Measurements from ENCODE around the gene FBXL16. TPM values are rescaled to one million over a fixed set of nuclear protein-coding genes. Genes with fewer than 3 reads are reported as not detected.

Gene FBXL16
- total RNA-seq, 1 donor = under 0.01 TPM

DNA sequence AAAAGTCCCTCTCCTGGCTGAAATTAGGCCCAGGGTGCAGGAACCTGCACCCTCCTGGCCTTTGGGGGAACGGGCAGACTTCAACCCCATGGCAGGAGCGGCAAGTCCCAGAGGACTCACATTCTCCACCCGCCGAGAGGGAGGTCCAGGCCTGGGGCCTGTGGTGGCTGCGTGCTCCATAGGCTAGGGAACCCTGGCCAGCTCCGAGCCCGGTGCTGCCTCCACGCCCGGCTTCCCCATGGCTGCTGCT lies 20.5 kb upstream of the FBXL16 start:
- TF ChIP-seq, protein P1, sequence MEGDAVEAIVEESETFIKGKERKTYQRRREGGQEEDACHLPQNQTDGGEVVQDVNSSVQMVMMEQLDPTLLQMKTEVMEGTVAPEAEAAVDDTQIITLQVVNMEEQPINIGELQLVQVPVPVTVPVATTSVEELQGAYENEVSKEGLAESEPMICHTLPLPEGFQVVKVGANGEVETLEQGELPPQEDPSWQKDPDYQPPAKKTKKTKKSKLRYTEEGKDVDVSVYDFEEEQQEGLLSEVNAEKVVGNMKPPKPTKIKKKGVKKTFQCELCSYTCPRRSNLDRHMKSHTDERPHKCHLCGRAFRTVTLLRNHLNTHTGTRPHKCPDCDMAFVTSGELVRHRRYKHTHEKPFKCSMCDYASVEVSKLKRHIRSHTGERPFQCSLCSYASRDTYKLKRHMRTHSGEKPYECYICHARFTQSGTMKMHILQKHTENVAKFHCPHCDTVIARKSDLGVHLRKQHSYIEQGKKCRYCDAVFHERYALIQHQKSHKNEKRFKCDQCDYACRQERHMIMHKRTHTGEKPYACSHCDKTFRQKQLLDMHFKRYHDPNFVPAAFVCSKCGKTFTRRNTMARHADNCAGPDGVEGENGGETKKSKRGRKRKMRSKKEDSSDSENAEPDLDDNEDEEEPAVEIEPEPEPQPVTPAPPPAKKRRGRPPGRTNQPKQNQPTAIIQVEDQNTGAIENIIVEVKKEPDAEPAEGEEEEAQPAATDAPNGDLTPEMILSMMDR (IDR thresholded peaks at IDR 0.05; ENCODE audit: insufficient read depth, low read length) = no peak
- no peak overlapping the region for H3K4me3 ChIP-seq (ENCODE audit: low read depth, low read length)
- no peak for DNase-seq (ENCODE audit: low read depth)

DNA sequence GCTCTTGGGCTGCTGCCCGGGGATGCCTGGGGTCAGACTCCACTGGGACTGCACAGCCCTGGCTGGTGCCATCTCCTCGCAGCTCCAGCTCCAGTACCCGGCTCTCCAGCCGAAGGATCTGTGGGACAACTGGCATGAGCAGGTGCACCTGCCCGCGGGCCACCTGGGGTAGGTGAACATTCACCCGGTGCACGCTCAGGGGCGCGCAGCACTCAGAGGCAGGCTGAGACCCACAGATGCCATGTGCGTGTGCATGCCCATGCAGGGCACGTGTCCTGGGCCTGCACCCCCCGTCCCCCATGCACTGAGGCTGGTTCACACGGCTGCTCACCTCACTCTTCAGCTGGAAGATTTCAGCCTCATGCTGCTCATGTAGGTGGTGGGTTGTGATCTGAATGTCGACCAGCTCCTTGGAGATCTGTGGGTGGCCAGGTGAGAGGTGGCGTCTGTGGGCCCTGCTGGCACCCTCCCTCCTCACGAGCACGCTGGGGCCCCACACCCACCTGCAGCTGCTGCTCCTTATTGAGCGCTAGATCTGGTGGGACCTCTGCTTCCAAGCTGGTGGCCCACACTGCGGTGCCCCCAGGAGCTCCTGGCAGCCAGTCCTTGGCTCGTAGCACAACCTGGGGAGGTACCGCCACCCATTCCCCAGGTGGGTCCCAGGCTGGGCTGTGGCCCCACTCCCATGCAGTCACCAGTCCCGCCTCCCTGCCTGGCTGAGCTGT lies 20.0 kb upstream of the FBXL16 start:
- no peak for DNase-seq (ENCODE audit: low read depth)
- no peak overlapping the region for H3K4me3 ChIP-seq (ENCODE audit: low read depth, low read length)
- TF ChIP-seq, protein P1 (IDR thresholded peaks at IDR 0.05; ENCODE audit: insufficient read depth, low read length) = no peak

DNA sequence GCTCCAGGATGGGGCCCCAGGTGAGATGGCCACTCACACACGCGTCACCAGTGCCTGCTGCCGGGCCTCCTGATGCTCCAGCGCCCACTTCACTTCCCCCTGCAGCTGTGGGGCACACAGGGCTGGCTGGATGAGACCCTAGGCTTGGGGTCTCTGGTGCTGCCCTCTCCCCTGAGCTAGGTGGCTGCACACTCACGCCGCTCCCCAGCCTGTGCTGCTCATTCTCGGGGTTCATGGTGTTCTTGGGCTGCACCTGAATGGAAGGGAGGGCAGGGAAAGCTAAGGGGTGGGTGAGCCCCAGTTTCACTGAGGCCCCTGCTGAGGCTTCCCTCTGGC lies 19.4 kb upstream of the FBXL16 start:
- no peak for DNase-seq (ENCODE audit: low read depth)
- TF ChIP-seq, protein P1 (IDR thresholded peaks at IDR 0.05; ENCODE audit: insufficient read depth, low read length) = no peak
- H3K4me3 ChIP-seq (ENCODE audit: low read depth, low read length) = no peak overlapping the region

DNA sequence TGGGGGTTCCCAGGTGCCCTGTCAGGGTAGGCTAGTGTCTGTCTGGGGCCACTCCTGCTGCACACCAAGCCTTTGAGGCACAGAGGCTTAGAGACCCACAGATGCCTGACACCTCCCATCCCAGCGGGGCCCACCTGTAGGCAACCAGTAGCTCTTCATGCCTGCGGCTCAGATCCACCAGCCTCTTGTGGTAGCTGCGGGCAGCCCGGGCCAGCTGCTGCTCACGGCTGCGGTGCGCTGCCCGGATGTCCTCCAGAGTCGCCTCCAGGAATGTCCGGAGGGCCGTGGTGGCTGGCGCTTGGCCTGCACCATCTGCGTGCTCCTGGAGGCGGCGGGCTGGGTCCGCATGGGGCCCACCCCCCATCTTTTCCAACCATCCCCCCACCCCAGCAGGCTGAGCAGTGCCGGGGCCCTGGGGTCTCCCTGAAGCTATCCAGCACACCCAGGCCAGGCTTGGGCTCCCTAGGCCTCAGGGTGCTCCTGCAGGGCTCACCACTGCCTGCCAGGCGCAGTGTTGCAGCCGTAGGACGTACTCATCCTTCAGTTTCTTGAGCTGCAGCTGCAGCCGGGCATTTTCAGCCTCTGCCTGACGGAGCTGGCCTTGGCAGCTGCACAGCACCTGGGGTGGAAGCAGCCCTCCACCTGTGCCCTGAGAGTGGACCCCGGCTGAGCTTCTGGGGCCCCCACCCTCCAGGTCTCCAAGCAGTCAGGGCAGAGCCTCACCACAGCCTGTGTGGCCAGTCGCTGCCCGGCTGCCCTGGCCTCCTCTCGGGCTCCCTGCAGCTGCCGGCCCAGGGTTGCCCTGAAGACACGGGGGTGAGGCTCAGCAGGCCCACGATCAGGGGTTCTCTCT lies 18.8 kb upstream of the FBXL16 start:
- TF ChIP-seq, protein P1 (IDR thresholded peaks at IDR 0.05; ENCODE audit: insufficient read depth, low read length) = no peak
- H3K4me3 ChIP-seq (ENCODE audit: low read depth, low read length) = no peak overlapping the region
- DNase-seq (ENCODE audit: low read depth) = no peak

DNA sequence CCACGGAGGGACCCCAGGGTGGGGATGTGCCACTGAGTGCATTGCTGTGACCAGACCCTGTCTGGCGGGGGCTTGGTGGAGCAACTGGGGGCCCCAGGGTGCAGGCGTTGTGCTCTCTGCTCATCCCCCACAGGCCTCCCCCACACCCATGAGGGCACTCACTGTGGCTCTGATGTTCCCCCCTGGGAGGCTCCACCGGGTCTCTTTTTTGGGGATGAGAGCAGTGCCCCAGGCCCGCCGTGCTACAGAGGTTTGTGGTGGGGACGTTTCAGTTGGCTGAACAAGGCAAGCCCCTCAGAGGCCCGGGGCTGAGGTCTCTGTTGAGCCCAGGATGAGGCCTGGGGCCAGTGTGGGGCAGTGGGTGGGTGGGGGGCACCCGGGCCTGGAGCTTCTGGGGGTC lies 18.1 kb upstream of the FBXL16 start:
- no peak for DNase-seq (ENCODE audit: low read depth)
- no peak overlapping the region for H3K4me3 ChIP-seq (ENCODE audit: low read depth, low read length)
- TF ChIP-seq, protein P1 (IDR thresholded peaks at IDR 0.05; ENCODE audit: insufficient read depth, low read length) = no peak

DNA sequence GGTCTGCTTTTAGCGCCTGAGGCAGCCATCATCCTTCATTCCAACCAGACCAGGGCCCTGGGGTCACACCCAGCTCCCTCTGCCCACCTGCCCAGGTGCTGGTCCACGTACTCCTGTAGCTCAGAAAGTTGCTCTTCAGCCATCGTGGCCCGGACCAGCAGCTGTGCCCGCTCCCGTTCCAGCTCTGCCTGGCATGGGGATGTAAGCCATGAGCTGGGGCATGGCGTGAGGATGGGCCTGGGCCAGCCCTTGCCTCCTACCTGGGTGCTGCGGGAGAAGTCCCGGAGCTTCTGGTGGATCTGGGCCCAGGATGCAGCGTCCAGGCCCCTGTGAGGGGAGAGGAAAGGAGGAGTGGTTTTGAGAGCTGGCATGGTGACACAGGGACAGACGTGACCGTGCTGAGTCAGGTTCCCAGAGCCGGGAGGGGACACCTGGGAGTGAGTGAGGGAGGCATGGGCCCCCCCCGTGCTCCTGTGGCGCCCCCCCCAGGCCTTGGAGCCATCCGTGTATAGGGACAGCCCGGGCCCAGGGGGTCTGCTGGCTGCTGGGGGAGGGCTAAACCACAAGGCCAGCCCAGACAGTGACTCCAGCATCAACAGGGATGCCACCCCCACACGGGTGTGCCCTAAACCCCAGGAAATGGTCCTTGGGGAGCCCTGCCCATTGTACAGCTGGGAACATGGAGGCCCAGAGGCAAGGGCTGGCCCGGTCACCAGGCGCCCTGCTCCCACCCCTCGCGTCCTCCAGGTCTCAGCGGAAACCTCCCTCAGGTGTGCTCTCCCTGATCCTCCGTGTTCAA lies 17.4 kb upstream of the FBXL16 start:
- TF ChIP-seq, protein P1 (IDR thresholded peaks at IDR 0.05; ENCODE audit: insufficient read depth, low read length) = no peak
- DNase-seq (ENCODE audit: low read depth) = no peak
- no peak overlapping the region for H3K4me3 ChIP-seq (ENCODE audit: low read depth, low read length)

Data from fibroblast of the aortic adventitia (primary cell).